Stomach (tissue), 9 donors: ENCODE data around the gene PLA2G4B. TPM values are rescaled to one million over a fixed set of nuclear protein-coding genes. Genes with fewer than 3 reads are reported as not detected.

Experiments used
- DNase-seq, 2 donors: peaks; one replicate each; pipeline versions ENCODE4 v3.0.0 to v3.0.0-alpha.2; 2013 to 2019
- H3K27ac ChIP-seq, 5 donors: fragments of 200-600 bp in 4 of 5; sonication (generic) in 4 of 5; one replicate each; pipeline ENCODE4 v1.5.1; 2013 to 2019; ENCODE audit warnings: mild to moderate bottlenecking in 1 of 5, moderate library complexity in 1 of 5
- H3K27me3 ChIP-seq, 3 donors: fragments of 200-600 bp; sonication (generic); one replicate each; pipeline ENCODE4 v1.5.1; 2017 to 2019; ENCODE audit warnings: mixed run types in 1 of 3
- H3K36me3 ChIP-seq, 4 donors: fragments of 200-600 bp; sonication (generic); 1 replicate in 3 of 4; 2 replicates in 1 of 4; pipeline ENCODE4 v1.5.1; 2016 to 2019
- H3K4me1 ChIP-seq, 4 donors: fragments of 200-600 bp; sonication (generic); one replicate each; pipeline ENCODE4 v1.5.1; 2016 to 2019
- H3K4me3 ChIP-seq, 4 donors: fragments of 200-600 bp; sonication (generic) in 3 of 4; one replicate each; pipeline ENCODE4 v1.5.1; 2016 to 2019; ENCODE audit warnings: mild to moderate bottlenecking in 1 of 4
- H3K9me3 ChIP-seq, 4 donors: fragments of 200-600 bp; sonication (generic); one replicate each; pipeline ENCODE4 v1.5.1; 2016 to 2019
- EP300 ChIP-seq: sonication (generic); formaldehyde crosslinking; IDR thresholded peaks from one replicate; pipeline ENCODE4 v1.6.1; 2017; ENCODE audit warnings: antibody characterized with exemption
- POLR2A ChIP-seq, 4 donors: fragments of 450-650 bp; IDR thresholded peaks; one replicate each; pipeline ENCODE4 v1.6.1; 2016; ENCODE audit warnings: antibody characterized with exemption in 4 of 4, control low read depth in 2 of 4, mild to moderate bottlenecking in 1 of 4, moderate library complexity in 1 of 4
- POLR2AphosphoS5 ChIP-seq, 3 donors: sonication (generic); formaldehyde crosslinking; IDR thresholded peaks; one replicate each; pipeline ENCODE4 v1.6.1; 2016; ENCODE audit warnings: antibody characterized with exemption in 3 of 3
- WGBS, 5 donors: extraction: QIAGEN DNeasy Blood & Tissue Kit in 3 of 5; methylation state at CpG; one replicate each; pipeline versions ENCODE4 v1.1.5 to v1.1.7; 2013 to 2018; 5-methylcytosine and 5-hydroxymethylcytosine counted together
- intact Hi-C: fragments of 100-400 bp; cut with DNase I; formaldehyde crosslinking; loops from one replicate; pipeline ENCODE4 v1.15.1; 2023; ENCODE audit warnings: low total_unique reads
- polyA plus RNA-seq, 3 donors: library from polyadenylated mRNA; stranded (reverse); fragments of 200-250 nt; gene quantifications; one replicate each; pipeline ENCODE4 v1.2.3, GENCODE V29; 2013
- total RNA-seq, 5 donors: library from RNA; depleted of rRNA; stranded (reverse); fragments of >200 nt; gene quantifications; one replicate each; pipeline versions ENCODE4 v1.1.0 to v1.2.3, GENCODE V29; 2014 to 2016
- TF ChIP-seq, protein P1 (sequence below), 7 experiments: fragments of 450-650 bp in 4 of 7; fragments of 200-600 bp in 3 of 7; sonication (generic) in 3 of 7; IDR thresholded peaks; one replicate each; pipeline ENCODE4 v1.5.1; 2016 to 2019; ENCODE audit warnings: antibody characterized with exemption in 7 of 7, control low read depth in 2 of 7, mild to moderate bottlenecking in 1 of 7
- donor health status: healthy with polysubstance abuse.
- donor health status: Bipolar disorder and iron deficiency.
- donor health status: healthy.

The PLA2G4B gene
- total and polyA plus RNA-seq, 8 donors, result 2.6 to 71.2 (median 14.0) TPM

GRCh38 chr15:41819455-41820050, 19.1 kb upstream of the PLA2G4B start:
- no peak overlapping the region for H3K27ac ChIP-seq
- no peak overlapping the region for H3K4me3 ChIP-seq
- intact Hi-C loops, result no loop called here
- WGBS, 5 donors, result 80 to 95% (median 93%) methylated on average over 8 to 9 of the region's 9 CpGs
- no peaks in the 10 kb centered on the region for H3K27me3 ChIP-seq
- peaks cover 0 to 14% (median 5%) of the 10 kb centered on the region in 4 donors for H3K4me1 ChIP-seq
- H3K9me3 ChIP-seq, result no peaks in the 10 kb centered on the region
- TF ChIP-seq POLR2AphosphoS5 (IDR thresholded peaks at IDR 0.05) (no peak), EP300 (no peak), POLR2A (IDR thresholded peaks at IDR 0.05) (no peak)
- TF ChIP-seq, protein P1, sequence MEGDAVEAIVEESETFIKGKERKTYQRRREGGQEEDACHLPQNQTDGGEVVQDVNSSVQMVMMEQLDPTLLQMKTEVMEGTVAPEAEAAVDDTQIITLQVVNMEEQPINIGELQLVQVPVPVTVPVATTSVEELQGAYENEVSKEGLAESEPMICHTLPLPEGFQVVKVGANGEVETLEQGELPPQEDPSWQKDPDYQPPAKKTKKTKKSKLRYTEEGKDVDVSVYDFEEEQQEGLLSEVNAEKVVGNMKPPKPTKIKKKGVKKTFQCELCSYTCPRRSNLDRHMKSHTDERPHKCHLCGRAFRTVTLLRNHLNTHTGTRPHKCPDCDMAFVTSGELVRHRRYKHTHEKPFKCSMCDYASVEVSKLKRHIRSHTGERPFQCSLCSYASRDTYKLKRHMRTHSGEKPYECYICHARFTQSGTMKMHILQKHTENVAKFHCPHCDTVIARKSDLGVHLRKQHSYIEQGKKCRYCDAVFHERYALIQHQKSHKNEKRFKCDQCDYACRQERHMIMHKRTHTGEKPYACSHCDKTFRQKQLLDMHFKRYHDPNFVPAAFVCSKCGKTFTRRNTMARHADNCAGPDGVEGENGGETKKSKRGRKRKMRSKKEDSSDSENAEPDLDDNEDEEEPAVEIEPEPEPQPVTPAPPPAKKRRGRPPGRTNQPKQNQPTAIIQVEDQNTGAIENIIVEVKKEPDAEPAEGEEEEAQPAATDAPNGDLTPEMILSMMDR (IDR thresholded peaks at IDR 0.05), result no peak
- no peak for DNase-seq
- H3K36me3 ChIP-seq, result peaks cover 80 to 100% (median 99%) of the 10 kb centered on the region in 4 donors

DNA sequence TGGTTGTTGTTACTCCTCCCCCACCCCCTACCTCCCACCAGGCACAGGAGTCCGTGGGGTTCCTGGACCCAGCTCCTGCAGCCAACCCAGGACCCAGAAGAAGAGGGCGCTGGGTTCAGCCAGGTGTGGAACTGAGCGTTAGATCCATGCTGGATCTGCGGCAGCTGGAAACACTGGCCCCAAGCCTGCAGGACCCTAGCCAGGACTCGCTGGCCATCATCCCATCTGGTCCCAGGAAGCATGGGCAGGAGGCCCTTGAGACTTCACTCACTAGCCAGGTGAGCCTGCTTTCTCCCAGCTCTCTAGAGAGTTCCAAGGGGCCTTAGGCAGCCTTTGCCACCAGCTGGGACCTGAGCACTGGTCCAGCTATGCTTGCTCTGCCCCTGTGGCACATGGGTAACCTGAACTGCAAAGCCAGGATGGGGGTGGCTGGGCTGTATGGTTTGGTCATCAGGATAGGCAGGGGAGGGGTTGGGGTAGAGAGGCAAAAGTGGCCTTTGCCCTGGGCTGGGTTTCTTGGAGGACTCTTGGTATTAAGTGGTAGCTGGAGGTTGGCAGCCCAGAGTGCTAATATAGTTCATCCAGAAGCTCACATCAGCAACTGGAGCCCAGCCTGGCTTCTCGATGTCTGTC, 17.7 kb upstream of the PLA2G4B start:
- Histone ChIP-seq H3K27ac (no peak overlapping the region), H3K9me3 (no peaks in the 10 kb centered on the region), H3K36me3 (peaks cover 73 to 100% (median 97%) of the 10 kb centered on the region in 4 donors), H3K4me3 (no peak overlapping the region), H3K27me3 (no peaks in the 10 kb centered on the region), H3K4me1 (peaks cover 0 to 14% (median 5%) of the 10 kb centered on the region in 4 donors)
- intact Hi-C loops, result no loop called here
- WGBS, 5 donors, result 34 to 60% (median 48%) methylated on average over 3 to 6 of the region's 6 CpGs
- peak in 1 of 2 donors; percentile 83 for DNase-seq
- no peak for TF ChIP-seq EP300
- TF ChIP-seq, protein P1 (IDR thresholded peaks at IDR 0.05), result no peak
- no peak for TF ChIP-seq POLR2A (IDR thresholded peaks at IDR 0.05)
- no peak for TF ChIP-seq POLR2AphosphoS5 (IDR thresholded peaks at IDR 0.05)

DNA sequence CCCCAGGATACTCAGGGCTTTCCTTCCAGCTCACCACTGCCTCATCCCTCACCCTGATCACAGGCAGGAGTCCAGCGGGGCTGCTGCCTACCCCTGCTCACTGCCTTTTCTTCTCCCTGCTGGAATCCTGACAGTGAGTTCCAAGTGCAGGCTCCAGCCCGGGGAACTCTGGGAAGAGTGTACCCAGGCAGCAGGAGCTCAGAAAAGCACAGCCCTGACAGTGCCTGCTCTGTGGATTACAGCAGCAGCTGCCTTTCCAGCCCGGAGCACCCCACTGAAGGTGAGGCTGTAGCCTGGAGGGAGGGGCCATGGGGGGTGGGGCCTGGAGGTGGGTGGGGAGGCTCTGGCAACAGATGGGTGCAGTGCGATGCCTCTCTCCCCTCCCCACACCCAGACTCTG, 16.8 kb upstream of the PLA2G4B start:
- WGBS, 5 donors, result 79 to 93% (median 81%) methylated on average over 3 to 4 of the region's 4 CpGs
- Histone ChIP-seq H3K9me3 (no peaks in the 10 kb centered on the region), H3K4me3 (no peak overlapping the region), H3K27ac (no peak overlapping the region), H3K4me1 (peaks cover 0 to 14% (median 6%) of the 10 kb centered on the region in 4 donors), H3K27me3 (no peaks in the 10 kb centered on the region), H3K36me3 (peaks cover 67 to 97% (median 88%) of the 10 kb centered on the region in 4 donors)
- DNase-seq, result no peak
- TF ChIP-seq EP300, result no peak
- no peak for TF ChIP-seq POLR2A (IDR thresholded peaks at IDR 0.05)
- TF ChIP-seq, protein P1 (IDR thresholded peaks at IDR 0.05), result no peak
- no peak for TF ChIP-seq POLR2AphosphoS5 (IDR thresholded peaks at IDR 0.05)
- intact Hi-C loops, result no loop called here

- no peak for TF ChIP-seq POLR2AphosphoS5 (IDR thresholded peaks at IDR 0.05)
- TF ChIP-seq POLR2A (IDR thresholded peaks at IDR 0.05), result no peak
- TF ChIP-seq, protein P1 (IDR thresholded peaks at IDR 0.05), result no peak
- TF ChIP-seq EP300, result no peak
- Histone ChIP-seq H3K4me3 (no peak overlapping the region), H3K4me1 (peaks cover 4 to 19% (median 12%) of the 10 kb centered on the region in 4 donors), H3K27ac (no peak overlapping the region), H3K36me3 (peaks cover 61 to 91% (median 81%) of the 10 kb centered on the region in 4 donors), H3K27me3 (no peaks in the 10 kb centered on the region), H3K9me3 (no peaks in the 10 kb centered on the region)
- no peak for DNase-seq
- intact Hi-C loops, result no loop called here
- WGBS, 5 donors, result 90 to 98% (median 95%) methylated on average over 4 to 6 of the region's 6 CpGs
These were observed 16.2 kb upstream of the PLA2G4B start for GRCh38 chr15:41822471-41822870.
